Activated gamma-delta T cell treated with anti-CD3 and anti-CD28 coated beads, Interleukin-2, amount 50 U/mL, for 16 hours (primary cell): Measurements from ENCODE around the gene SLC24A1.

Source experiments
- DNase-seq: peaks from one replicate; pipeline ENCODE4 v3.0.0-alpha.2; 2020; ENCODE audit warnings: low read depth

Gene SLC24A1

GRCh38 chr15:65618560-65619109 lies 3.1 kb upstream of the SLC24A1 start:
- no peak for DNase-seq

- DNase-seq = no peak
These were observed 2.0 kb upstream of the SLC24A1 start for GRCh38 chr15:65619626-65620290.

GRCh38 chr15:65620833-65621232 lies 905 bp upstream of the SLC24A1 start:
- no peak for DNase-seq

- no peak for DNase-seq
These were observed 1.4 kb downstream of the SLC24A1 start for GRCh38 chr15:65623103-65623502.

- DNase-seq = no peak
These were observed 5.1 kb downstream of the SLC24A1 start for GRCh38 chr15:65626856-65627255.

- no peak for DNase-seq
These were observed 7.8 kb downstream of the SLC24A1 start for GRCh38 chr15:65629548-65629947.

- no peak for DNase-seq
These were observed 9.0 kb downstream of the SLC24A1 start for GRCh38 chr15:65630760-65631159.

GRCh38 chr15:65631503-65631902 lies 9.8 kb downstream of the SLC24A1 start:
- DNase-seq = no peak

GRCh38 chr15:65632780-65633375 lies 11.1 kb downstream of the SLC24A1 start:
- no peak for DNase-seq

GRCh38 chr15:65633752-65634151 lies 12.0 kb downstream of the SLC24A1 start:
- no peak for DNase-seq

- no peak for DNase-seq
These were observed 12.6 kb downstream of the SLC24A1 start for GRCh38 chr15:65634356-65634755.

GRCh38 chr15:65638109-65638508 lies 16.4 kb downstream of the SLC24A1 start:
- no peak for DNase-seq

GRCh38 chr15:65638681-65639089 lies 16.9 kb downstream of the SLC24A1 start:
- DNase-seq = peak; percentile 5

GRCh38 chr15:65639509-65639908 lies 17.8 kb downstream of the SLC24A1 start:
- DNase-seq = no peak

- DNase-seq = no peak
These were observed 20.2 kb downstream of the SLC24A1 start for GRCh38 chr15:65641768-65642475.

GRCh38 chr15:65642594-65642993 lies 20.9 kb downstream of the SLC24A1 start:
- DNase-seq = no peak

- no peak for DNase-seq
These were observed 22.5 kb downstream of the SLC24A1 start for GRCh38 chr15:65644282-65644681.

GRCh38 chr15:65645392-65645791 lies 23.7 kb downstream of the SLC24A1 start:
- DNase-seq = no peak

GRCh38 chr15:65646486-65646885 lies 24.7 kb downstream of the SLC24A1 start:
- DNase-seq = no peak

GRCh38 chr15:65650312-65651041 lies 28.7 kb downstream of the SLC24A1 start:
- no peak for DNase-seq

GRCh38 chr15:65651042-65651322 lies 29.2 kb downstream of the SLC24A1 start:
- DNase-seq = no peak
